Trophoblast cell (in vitro differentiated cells and primary cell): ENCODE results near the gene KCNK18.
A peak's percentile ranks its signal among the peaks of the same experiment; 100 is the strongest.

Experiments used
- DNase-seq, 2 donors: peaks; one replicate each; pipeline ENCODE4 v3.0.0-alpha.2; 2016
- H2AFZ ChIP-seq: 2 replicates; pipeline ENCODE4 v1.6.1; 2013; ENCODE audit warnings: low read length, moderate library complexity, mild to moderate bottlenecking; ENCODE audit not compliant: insufficient read depth, poor library complexity
- H2AK5ac ChIP-seq: 2 replicates; pipeline ENCODE4 v1.6.1; 2013; ENCODE audit warnings: mild to moderate bottlenecking, low read length
- H2BK120ac ChIP-seq: 2 replicates; pipeline ENCODE4 v1.6.1; 2013; ENCODE audit warnings: low read length, mild to moderate bottlenecking, moderate library complexity; ENCODE audit not compliant: insufficient read depth, poor library complexity
- H2BK12ac ChIP-seq: 2 replicates; pipeline ENCODE4 v1.6.1; 2013; ENCODE audit warnings: mild to moderate bottlenecking, low read length, moderate library complexity
- H2BK5ac ChIP-seq: 2 replicates; pipeline ENCODE4 v1.6.1; 2013; ENCODE audit warnings: low read length, low read depth, moderate library complexity, mild to moderate bottlenecking; ENCODE audit not compliant: poor library complexity
- H3K14ac ChIP-seq: 2 replicates; pipeline ENCODE4 v1.6.1; 2013; ENCODE audit warnings: mild to moderate bottlenecking, low read length
- H3K18ac ChIP-seq: 2 replicates; pipeline ENCODE4 v1.6.1; 2013; ENCODE audit warnings: mild to moderate bottlenecking, low read length
- H3K23ac ChIP-seq: 2 replicates; pipeline ENCODE4 v1.6.1; 2013; ENCODE audit warnings: low read length
- H3K27ac ChIP-seq: 2 replicates; pipeline ENCODE4 v1.5.1; 2013; ENCODE audit warnings: low read depth, mild to moderate bottlenecking, inconsistent platforms, low read length, moderate library complexity
- H3K27me3 ChIP-seq: 2 replicates; pipeline ENCODE4 v1.6.1; 2013; ENCODE audit warnings: inconsistent platforms, mild to moderate bottlenecking, low read length, moderate library complexity; ENCODE audit not compliant: insufficient read depth
- H3K36me3 ChIP-seq, 2 experiments: 1 replicate in 1 of 2; 2 replicates in 1 of 2; pipeline ENCODE4 v1.6.1; 2013; ENCODE audit warnings: low read length in 2 of 2, mild to moderate bottlenecking in 2 of 2, moderate library complexity in 1 of 2; ENCODE audit not compliant: insufficient read depth in 2 of 2, control insufficient read depth in 1 of 2
- H3K4ac ChIP-seq: 2 replicates; pipeline ENCODE4 v1.6.1; 2013; ENCODE audit warnings: low read depth, mild to moderate bottlenecking, low read length, moderate library complexity
- H3K4me1 ChIP-seq, 2 experiments: 1 replicate in 1 of 2; 2 replicates in 1 of 2; pipeline ENCODE4 v1.6.1; 2013; ENCODE audit warnings: low read length in 2 of 2, mild to moderate bottlenecking in 2 of 2, moderate library complexity in 1 of 2; ENCODE audit not compliant: insufficient read depth in 2 of 2, control insufficient read depth in 1 of 2
- H3K4me2 ChIP-seq: 2 replicates; pipeline ENCODE4 v1.6.1; 2013; ENCODE audit warnings: inconsistent platforms, mild to moderate bottlenecking, low read length, moderate library complexity
- H3K4me3 ChIP-seq: 2 replicates; pipeline ENCODE4 v1.5.1; 2013; ENCODE audit warnings: mild to moderate bottlenecking, low read depth, low read length, inconsistent platforms
- H3K79me1 ChIP-seq: one replicate; pipeline ENCODE4 v1.6.1; 2013; ENCODE audit warnings: low read length
- H3K79me2 ChIP-seq: 2 replicates; pipeline ENCODE4 v1.6.1; 2013; ENCODE audit warnings: low read length, mild to moderate bottlenecking; ENCODE audit not compliant: control insufficient read depth, insufficient read depth, poor library complexity
- H3K9ac ChIP-seq: 2 replicates; pipeline ENCODE4 v1.6.1; 2013; ENCODE audit warnings: mild to moderate bottlenecking, low read length
- H3K9me3 ChIP-seq: 2 replicates; pipeline ENCODE4 v1.6.1; 2013; ENCODE audit warnings: low read depth, mild to moderate bottlenecking, control low read depth, inconsistent platforms, low read length; ENCODE audit not compliant: insufficient read depth
- H4K12ac ChIP-seq: 2 replicates; pipeline ENCODE4 v1.6.1; 2013; ENCODE audit warnings: low read depth, mild to moderate bottlenecking, low read length, moderate library complexity
- H4K8ac ChIP-seq: 2 replicates; pipeline ENCODE4 v1.6.1; 2013; ENCODE audit warnings: low read depth, mild to moderate bottlenecking, low read length, moderate library complexity
- H4K91ac ChIP-seq: one replicate; pipeline ENCODE4 v1.6.1; 2013; ENCODE audit warnings: low read depth, mild to moderate bottlenecking, low read length, moderate library complexity
- WGBS: extraction: QIAGEN DNeasy Blood & Tissue Kit; methylation state at CpG from one replicate; pipeline ENCODE4 v1.1.7; 2013; ENCODE audit warnings: missing lambda C conversion rate; ENCODE audit not compliant: insufficient read length, insufficient coverage; ENCODE audit errors: extremely low coverage; 5-methylcytosine and 5-hydroxymethylcytosine counted together

The KCNK18 gene

DNA sequence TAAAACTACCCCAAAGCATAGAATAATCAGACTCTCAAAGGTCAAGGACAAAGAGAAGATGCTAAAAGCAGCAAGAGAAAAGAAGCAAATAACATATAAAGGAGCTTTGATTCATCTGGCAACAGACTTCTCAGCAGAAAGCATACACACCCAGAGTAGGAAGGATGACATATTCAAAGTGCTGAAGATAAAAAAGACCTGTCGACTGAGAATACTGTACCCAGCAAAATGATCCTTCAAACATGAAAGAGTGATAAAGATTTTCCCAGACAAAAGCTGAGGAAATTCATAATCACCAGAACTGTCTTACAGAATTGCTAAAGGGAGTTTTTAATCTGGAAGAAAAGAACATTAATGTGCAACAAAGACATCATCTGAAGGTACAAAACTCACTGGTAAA is 14.9 kb downstream of the KCNK18 start:
- no peak overlapping the region for H3K9ac ChIP-seq
- H3K4me1 ChIP-seq = peaks cover 7 to 8% of the 10 kb centered on the region in 2 experiments
- no peak overlapping the region for H4K12ac ChIP-seq
- peaks cover under 1% of the 10 kb centered on the region for H3K27me3 ChIP-seq
- H4K91ac ChIP-seq = no peak overlapping the region
- H2BK5ac ChIP-seq = no peak overlapping the region
- no peak overlapping the region for H3K4me3 ChIP-seq
- H2AFZ ChIP-seq = no peak overlapping the region
- H3K79me1 ChIP-seq = peaks cover 5% of the 10 kb centered on the region
- H3K9me3 ChIP-seq = peaks cover 6% of the 10 kb centered on the region
- no peak overlapping the region for H3K14ac ChIP-seq
- H3K4me2 ChIP-seq = no peak overlapping the region
- H3K23ac ChIP-seq = no peak overlapping the region
- peaks cover 3% of the 10 kb centered on the region for H3K79me2 ChIP-seq
- no peak for DNase-seq
- H3K27ac ChIP-seq = no peak overlapping the region
- H3K4ac ChIP-seq = no peak overlapping the region
- H3K36me3 ChIP-seq = no peaks in the 10 kb centered on the region
- no peak overlapping the region for H3K18ac ChIP-seq
- no peak overlapping the region for H2BK120ac ChIP-seq
- WGBS = no CpG with 5 or more reads among the region's 1 CpG
- H4K8ac ChIP-seq = no peak overlapping the region
- H2BK12ac ChIP-seq = no peak overlapping the region
- no peak overlapping the region for H2AK5ac ChIP-seq

DNA sequence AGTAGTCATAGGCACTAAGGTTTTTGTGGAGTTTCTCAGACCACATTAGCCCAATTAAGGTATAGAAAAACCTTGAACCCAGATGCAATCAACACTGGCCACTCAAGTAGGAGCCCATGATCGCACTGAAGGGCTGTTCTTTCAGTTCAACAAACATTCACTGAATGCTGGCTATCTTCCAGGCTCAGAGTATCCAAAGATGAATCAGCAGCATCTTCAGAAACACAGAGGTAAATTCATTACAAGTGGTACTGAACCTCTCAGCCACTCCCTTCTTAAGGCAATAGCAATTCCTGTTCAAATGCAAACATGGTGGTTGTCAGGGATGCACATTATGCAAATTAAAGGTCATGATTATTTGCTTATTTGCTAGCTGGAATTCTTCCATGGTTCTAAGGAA is 17.1 kb downstream of the KCNK18 start:
- no peak overlapping the region for H3K27ac ChIP-seq
- no peak overlapping the region for H3K14ac ChIP-seq
- no peak overlapping the region for H2BK5ac ChIP-seq
- peaks cover 5% of the 10 kb centered on the region for H3K27me3 ChIP-seq
- no peak overlapping the region for H4K8ac ChIP-seq
- no peak overlapping the region for H3K9ac ChIP-seq
- DNase-seq = no peak
- H3K4me3 ChIP-seq = no peak overlapping the region
- H2AK5ac ChIP-seq = no peak overlapping the region
- no peak overlapping the region for H4K12ac ChIP-seq
- no peaks in the 10 kb centered on the region for H3K36me3 ChIP-seq
- no peak overlapping the region for H3K18ac ChIP-seq
- no peak overlapping the region for H3K4ac ChIP-seq
- no peak overlapping the region for H4K91ac ChIP-seq
- H2AFZ ChIP-seq = no peak overlapping the region
- H3K9me3 ChIP-seq = peaks cover 6% of the 10 kb centered on the region
- peaks cover 7% of the 10 kb centered on the region for H3K79me1 ChIP-seq
- H2BK120ac ChIP-seq = no peak overlapping the region
- no peak overlapping the region for H3K4me2 ChIP-seq
- no CpG with 5 or more reads among the region's 1 CpG for WGBS
- H3K23ac ChIP-seq = no peak overlapping the region
- peaks cover 9 to 11% of the 10 kb centered on the region in 2 experiments for H3K4me1 ChIP-seq
- H2BK12ac ChIP-seq = no peak overlapping the region
- H3K79me2 ChIP-seq = peaks cover 3% of the 10 kb centered on the region

DNA sequence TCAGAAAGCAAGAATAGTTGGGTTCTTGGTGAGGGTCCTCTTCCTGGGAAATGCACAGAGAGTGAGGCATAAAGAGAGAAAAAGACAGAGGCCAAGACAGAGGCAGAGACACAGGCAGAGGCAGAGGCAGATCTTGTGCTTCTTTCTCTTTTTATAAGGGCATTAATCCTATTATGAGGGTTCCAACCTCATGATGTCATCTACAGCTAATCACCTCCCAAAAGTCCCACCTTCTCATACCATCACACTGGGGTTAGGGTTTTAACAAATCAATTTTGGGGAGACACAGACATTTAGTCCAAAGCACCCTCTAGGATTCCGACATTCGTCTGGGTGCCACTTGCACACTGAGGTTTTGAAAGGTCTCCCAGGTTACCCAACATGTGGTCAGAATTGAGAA is 17.8 kb downstream of the KCNK18 start:
- peaks cover 6% of the 10 kb centered on the region for H3K9me3 ChIP-seq
- no peak overlapping the region for H3K9ac ChIP-seq
- no peak overlapping the region for H3K4me2 ChIP-seq
- no peak for DNase-seq
- H4K8ac ChIP-seq = no peak overlapping the region
- peaks cover 9 to 11% of the 10 kb centered on the region in 2 experiments for H3K4me1 ChIP-seq
- no peak overlapping the region for H4K91ac ChIP-seq
- H3K18ac ChIP-seq = no peak overlapping the region
- H3K23ac ChIP-seq = no peak overlapping the region
- WGBS = no CpG with 5 or more reads among the region's 2 CpGs
- no peak overlapping the region for H3K14ac ChIP-seq
- no peak overlapping the region for H2BK5ac ChIP-seq
- H3K4me3 ChIP-seq = no peak overlapping the region
- peaks cover 7% of the 10 kb centered on the region for H3K79me1 ChIP-seq
- H3K79me2 ChIP-seq = peaks cover 3% of the 10 kb centered on the region
- peaks cover 5% of the 10 kb centered on the region for H3K27me3 ChIP-seq
- no peak overlapping the region for H3K4ac ChIP-seq
- H4K12ac ChIP-seq = no peak overlapping the region
- H3K27ac ChIP-seq = no peak overlapping the region
- H2BK12ac ChIP-seq = no peak overlapping the region
- no peak overlapping the region for H2AK5ac ChIP-seq
- no peak overlapping the region for H2BK120ac ChIP-seq
- no peak overlapping the region for H2AFZ ChIP-seq
- H3K36me3 ChIP-seq = no peaks in the 10 kb centered on the region

DNA sequence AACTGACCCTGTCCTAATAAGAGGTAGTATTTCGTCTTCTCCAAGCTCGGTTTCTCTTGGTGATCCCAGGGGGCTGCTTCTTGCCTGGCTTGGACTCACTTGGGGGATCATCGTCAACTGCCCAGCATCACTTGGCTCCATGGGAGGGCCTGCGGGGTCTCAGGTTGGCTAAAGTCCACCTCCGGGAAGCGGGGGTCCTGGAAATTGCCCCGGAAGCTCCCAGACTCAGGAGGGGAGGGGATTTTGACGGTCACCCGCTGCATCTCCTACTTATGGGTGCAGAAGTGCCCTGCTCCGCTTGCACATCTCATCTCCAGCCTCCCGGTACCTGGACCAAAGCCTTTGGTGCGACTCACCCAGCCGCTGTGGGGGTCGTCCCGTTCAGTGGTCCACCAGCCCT is 18.7 kb downstream of the KCNK18 start:
- peaks cover 7% of the 10 kb centered on the region for H3K79me1 ChIP-seq
- H3K18ac ChIP-seq = no peak overlapping the region
- no peak overlapping the region for H3K9ac ChIP-seq
- no peak overlapping the region for H2AFZ ChIP-seq
- no peak overlapping the region for H4K12ac ChIP-seq
- H3K4me2 ChIP-seq = peak overlapping the region; percentile 97
- H2BK120ac ChIP-seq = no peak overlapping the region
- H3K27me3 ChIP-seq = peaks cover 5% of the 10 kb centered on the region
- H3K4ac ChIP-seq = no peak overlapping the region
- H4K91ac ChIP-seq = no peak overlapping the region
- H4K8ac ChIP-seq = no peak overlapping the region
- no peak for DNase-seq
- no peak overlapping the region for H3K23ac ChIP-seq
- H3K4me1 ChIP-seq = peaks cover 9 to 11% of the 10 kb centered on the region in 2 experiments
- no peak overlapping the region for H2BK5ac ChIP-seq
- H2AK5ac ChIP-seq = no peak overlapping the region
- no CpG with 5 or more reads among the region's 15 CpGs for WGBS
- no peak overlapping the region for H2BK12ac ChIP-seq
- H3K27ac ChIP-seq = no peak overlapping the region
- H3K36me3 ChIP-seq = no peaks in the 10 kb centered on the region
- peaks cover 3% of the 10 kb centered on the region for H3K79me2 ChIP-seq
- H3K9me3 ChIP-seq = peaks cover 6% of the 10 kb centered on the region
- peak overlapping the region; percentile 38 for H3K4me3 ChIP-seq
- no peak overlapping the region for H3K14ac ChIP-seq
